PFSK-1 (cell line): ENCODE data around the gene KRR1.

Source experiments
- POLR2AphosphoS5 ChIP-seq: IDR thresholded peaks from 2 replicates; pipeline ENCODE4 v1.6.1; 2012; ENCODE audit warnings: low read depth, mild to moderate bottlenecking, control low read depth, low read length, moderate library complexity
- SIN3A ChIP-seq: IDR thresholded peaks from 2 replicates; pipeline ENCODE4 v1.6.1; 2012; ENCODE audit warnings: mild to moderate bottlenecking, low read length, moderate library complexity, borderline replicate concordance; ENCODE audit not compliant: insufficient read depth
- TAF1 ChIP-seq: IDR thresholded peaks from 2 replicates; pipeline ENCODE4 v1.6.1; 2012; ENCODE audit warnings: low read length, control low read depth, borderline replicate concordance; ENCODE audit not compliant: insufficient read depth

- TF ChIP-seq POLR2AphosphoS5 = no peak
- TF ChIP-seq SIN3A = no peak
- no peak for TF ChIP-seq TAF1
Observed at GRCh38 chr12:75507086-75507485, 4.3 kb downstream of the KRR1 start.
